ENCODE results near the gene NEK5.

The NEK5 gene

DNA sequence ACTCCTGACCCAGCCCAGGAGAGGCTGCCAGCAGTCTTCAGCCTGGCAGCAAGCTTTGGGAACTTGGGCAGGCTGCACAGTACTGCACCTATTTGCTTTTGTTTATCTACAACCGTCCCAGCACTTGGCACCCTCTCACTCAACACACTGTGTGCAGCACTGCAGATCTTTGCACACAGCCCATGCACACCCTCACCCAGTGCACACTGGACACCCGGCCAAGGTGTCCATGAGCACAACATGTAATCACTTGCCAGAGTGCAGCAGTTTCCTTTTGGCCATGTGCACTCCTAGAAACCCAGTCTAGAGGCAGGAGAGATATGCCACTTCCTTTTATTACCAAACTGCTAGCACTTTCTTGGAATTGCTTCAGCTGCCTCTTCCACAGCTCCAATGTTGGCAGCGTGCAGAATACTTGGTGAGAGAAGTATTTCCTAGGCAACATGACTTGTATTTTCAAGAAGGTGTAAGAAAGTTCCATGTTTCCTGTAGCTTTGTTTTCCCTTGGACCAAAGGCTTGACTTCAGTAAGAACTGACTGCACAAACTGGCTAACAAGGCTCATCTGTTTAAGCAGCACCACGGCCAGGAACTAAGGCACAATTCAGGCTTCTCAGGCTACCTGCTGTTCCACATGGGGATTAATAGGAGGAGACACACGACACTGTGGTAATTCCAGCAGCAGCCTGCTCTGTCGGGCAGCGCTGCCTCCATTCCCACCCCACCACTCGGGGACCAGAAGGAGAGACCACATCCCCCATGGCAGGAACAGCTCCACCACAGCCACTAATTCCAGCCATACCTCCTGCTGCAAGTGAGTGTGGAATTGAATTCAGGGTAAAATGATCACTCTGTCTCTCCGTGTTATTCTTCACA is 133.0 kb downstream of the NEK5 start:
- TF ChIP-seq ZFX (IDR thresholded peaks at IDR 0.05) = no peak
- TF ChIP-seq, protein P1, sequence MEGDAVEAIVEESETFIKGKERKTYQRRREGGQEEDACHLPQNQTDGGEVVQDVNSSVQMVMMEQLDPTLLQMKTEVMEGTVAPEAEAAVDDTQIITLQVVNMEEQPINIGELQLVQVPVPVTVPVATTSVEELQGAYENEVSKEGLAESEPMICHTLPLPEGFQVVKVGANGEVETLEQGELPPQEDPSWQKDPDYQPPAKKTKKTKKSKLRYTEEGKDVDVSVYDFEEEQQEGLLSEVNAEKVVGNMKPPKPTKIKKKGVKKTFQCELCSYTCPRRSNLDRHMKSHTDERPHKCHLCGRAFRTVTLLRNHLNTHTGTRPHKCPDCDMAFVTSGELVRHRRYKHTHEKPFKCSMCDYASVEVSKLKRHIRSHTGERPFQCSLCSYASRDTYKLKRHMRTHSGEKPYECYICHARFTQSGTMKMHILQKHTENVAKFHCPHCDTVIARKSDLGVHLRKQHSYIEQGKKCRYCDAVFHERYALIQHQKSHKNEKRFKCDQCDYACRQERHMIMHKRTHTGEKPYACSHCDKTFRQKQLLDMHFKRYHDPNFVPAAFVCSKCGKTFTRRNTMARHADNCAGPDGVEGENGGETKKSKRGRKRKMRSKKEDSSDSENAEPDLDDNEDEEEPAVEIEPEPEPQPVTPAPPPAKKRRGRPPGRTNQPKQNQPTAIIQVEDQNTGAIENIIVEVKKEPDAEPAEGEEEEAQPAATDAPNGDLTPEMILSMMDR (conservative IDR thresholded peaks at IDR 0.05) = peak; percentile 39
- peak overlapping the region; percentile 89 for H3K27ac ChIP-seq

DNA sequence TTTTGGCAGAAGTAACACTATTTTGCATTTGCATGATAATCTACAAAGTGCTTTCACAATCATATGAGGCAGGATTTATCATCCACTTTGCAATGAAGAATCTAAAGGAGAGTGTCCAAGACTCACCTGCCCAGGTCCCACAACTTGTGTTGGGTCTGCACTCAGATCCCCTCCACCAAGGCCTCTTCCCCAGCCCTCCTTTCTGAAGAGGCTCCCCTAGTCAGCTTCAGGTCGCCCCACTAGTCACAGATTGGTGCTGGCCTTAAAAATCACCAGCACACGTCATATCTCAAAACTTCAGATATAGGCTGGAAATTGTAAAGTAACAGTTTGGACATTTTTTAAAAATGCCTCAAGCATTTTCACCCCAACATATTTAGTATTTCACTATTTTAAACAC is 135.2 kb downstream of the NEK5 start:
- TF ChIP-seq, protein P1 (conservative IDR thresholded peaks at IDR 0.05) = no peak
- TF ChIP-seq ZFX (IDR thresholded peaks at IDR 0.05) = no peak
- no peak overlapping the region for H3K27ac ChIP-seq

DNA sequence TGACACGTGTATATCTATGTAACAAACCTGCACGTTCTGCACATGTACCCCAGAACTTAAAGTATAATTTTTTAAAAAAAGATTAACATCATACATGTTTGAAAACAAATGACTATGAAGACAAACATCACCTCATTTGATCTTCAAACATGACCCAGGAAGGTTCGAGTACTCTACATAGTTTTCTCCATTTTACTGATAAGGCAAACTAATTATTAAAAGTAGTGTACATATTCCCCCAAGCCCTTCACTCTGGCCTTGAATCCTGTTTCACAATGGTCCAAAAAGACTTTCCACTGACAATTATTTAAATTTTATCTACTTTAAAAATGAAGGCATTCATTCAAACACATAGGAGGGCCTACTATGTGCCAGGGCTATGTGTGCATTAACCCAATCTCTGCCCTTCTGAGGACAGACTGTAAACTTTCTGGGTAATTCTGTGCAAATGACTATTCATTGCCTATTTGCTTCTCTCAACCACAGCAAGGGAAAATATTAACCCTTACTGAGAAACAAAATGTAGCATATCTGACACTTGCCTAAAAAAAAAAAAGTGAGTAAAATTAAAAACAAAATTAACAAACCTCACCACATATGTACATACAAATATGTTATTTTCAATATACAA is 139.8 kb downstream of the NEK5 start:
- TF ChIP-seq ZFX (IDR thresholded peaks at IDR 0.05) = no peak
- TF ChIP-seq, protein P1 (conservative IDR thresholded peaks at IDR 0.05) = no peak
- H3K27ac ChIP-seq = no peak overlapping the region

Data from C4-2B (cell line).